Measurements from ENCODE around the gene BIRC5. TPM values are rescaled to one million over a fixed set of nuclear protein-coding genes. Genes with fewer than 3 reads are reported as not detected.
"Not testable (repeated sequence)": the region's sequence is repeated elsewhere in the genome, so short reads cannot be mapped to it uniquely, and the experiment has no call there.

BIRC5 gene
- total RNA-seq, 1 donor, result 31.8 TPM

- H3K4me3 ChIP-seq (ENCODE audit: low read depth, low read length), result no peak overlapping the region
- no peak for DNase-seq (ENCODE audit: low read depth)
- TF ChIP-seq CTCF (IDR thresholded peaks at IDR 0.05; ENCODE audit: insufficient read depth, low read length), result no peak
Measured at GRCh38 chr17:78230252-78230962, 16.4 kb downstream of the BIRC5 start.

DNA sequence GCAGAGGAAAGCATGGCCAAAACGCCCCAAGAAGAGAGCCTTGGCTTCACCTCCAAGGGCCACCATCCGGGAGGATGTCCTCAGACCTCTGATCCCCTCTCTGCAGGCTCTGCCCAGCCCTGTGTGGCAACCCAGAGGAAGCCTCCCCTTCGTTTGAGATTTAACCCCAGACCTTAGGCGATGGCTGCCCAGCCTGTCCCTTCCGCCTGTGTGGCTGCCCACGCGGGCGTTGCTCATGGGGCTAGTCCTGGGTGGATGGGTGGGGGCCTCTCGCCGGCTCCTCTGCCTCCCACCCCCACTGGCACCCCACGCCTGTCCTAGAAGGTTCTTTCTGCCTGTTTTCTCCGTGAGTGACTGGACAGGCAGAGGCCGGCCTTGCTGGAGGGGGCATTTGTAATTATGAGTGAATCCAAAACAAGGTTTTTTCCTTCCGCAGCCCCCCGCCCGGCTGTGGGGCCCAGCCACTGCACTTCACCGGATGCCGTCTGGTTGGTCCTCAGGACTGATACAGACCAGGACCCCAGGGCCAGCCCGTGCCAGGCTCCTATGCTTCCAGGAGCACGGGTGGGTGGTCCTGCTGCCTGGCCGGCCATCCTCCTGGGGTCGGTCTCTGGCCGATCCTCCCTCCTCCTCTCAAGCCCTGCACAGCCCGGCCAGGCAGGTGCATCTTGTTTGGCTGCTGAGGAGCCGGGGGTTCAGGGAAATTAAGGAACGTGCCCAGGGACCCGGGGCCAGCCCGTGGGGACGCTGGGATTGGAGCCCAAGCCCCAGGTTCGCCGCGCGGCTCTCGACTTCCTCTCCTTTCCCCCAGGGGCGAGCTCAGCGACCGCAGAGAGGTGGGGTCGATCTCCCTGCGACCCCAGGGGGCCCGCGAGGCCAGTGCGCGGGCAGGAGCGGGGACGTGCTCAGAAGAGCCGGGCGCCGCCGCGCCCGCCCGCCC is 17.2 kb downstream of the BIRC5 start, which contains the start of gene TMEM235:
TSS of gene TMEM235 (plus strand) at position 636 of the 940 bp plus-strand sequence. CDS start 393 bp downstream, outside the sequence.
- no peak within 1 kb of the TSS for H3K4me3 ChIP-seq (ENCODE audit: low read depth, low read length)
- no peak for TF ChIP-seq CTCF (IDR thresholded peaks at IDR 0.05; ENCODE audit: insufficient read depth, low read length)
- DNase-seq (ENCODE audit: low read depth), result no peak

- no peak for TF ChIP-seq CTCF (IDR thresholded peaks at IDR 0.05; ENCODE audit: insufficient read depth, low read length)
- no peak overlapping the region for H3K4me3 ChIP-seq (ENCODE audit: low read depth, low read length)
- no peak for DNase-seq (ENCODE audit: low read depth)
Measured at GRCh38 chr17:78231991-78232858, 18.2 kb downstream of the BIRC5 start.

- no peak overlapping the region for H3K4me3 ChIP-seq (ENCODE audit: low read depth, low read length)
- no peak for TF ChIP-seq CTCF (IDR thresholded peaks at IDR 0.05; ENCODE audit: insufficient read depth, low read length)
- DNase-seq (ENCODE audit: low read depth), result no peak
Measured at GRCh38 chr17:78232859-78233173, 18.8 kb downstream of the BIRC5 start.

GRCh38 chr17:78233678-78234077 is 19.6 kb downstream of the BIRC5 start:
- H3K4me3 ChIP-seq (ENCODE audit: low read depth, low read length), result no peak overlapping the region
- no peak for DNase-seq (ENCODE audit: low read depth)
- TF ChIP-seq CTCF (IDR thresholded peaks at IDR 0.05; ENCODE audit: insufficient read depth, low read length), result no peak

DNA sequence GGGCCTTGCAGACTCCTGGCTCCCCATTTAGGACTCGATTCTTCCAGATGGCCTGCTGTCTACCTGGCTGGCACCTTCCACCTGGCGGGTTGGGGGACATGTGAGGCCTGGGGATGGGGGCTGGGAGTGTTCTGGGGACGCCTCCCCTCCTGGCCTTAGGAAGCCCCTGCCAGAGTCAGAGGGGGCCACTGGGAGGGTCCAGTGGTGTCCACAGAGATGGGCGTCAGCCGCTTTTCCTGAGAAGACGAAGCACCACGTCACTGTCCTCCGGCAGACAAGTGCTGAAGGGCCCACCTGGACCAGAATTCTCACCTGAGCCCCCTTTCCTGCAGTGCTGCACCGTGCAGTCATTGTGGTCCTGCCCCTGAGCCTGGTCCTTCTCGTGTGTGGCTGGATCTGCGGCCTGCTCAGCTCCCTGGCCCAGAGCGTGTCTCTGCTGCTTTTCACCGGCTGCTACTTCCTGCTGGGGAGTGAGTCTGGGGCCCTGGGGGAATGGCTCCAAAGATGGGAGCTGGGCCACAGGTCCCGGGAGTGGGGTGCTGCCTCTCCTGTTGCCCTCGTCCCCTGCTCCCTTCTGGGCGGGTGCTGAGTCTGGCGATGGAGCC is 20.3 kb downstream of the BIRC5 start:
- TF ChIP-seq CTCF (IDR thresholded peaks at IDR 0.05; ENCODE audit: insufficient read depth, low read length), result no peak
- H3K4me3 ChIP-seq (ENCODE audit: low read depth, low read length), result no peak overlapping the region
- no peak for DNase-seq (ENCODE audit: low read depth)

DNA sequence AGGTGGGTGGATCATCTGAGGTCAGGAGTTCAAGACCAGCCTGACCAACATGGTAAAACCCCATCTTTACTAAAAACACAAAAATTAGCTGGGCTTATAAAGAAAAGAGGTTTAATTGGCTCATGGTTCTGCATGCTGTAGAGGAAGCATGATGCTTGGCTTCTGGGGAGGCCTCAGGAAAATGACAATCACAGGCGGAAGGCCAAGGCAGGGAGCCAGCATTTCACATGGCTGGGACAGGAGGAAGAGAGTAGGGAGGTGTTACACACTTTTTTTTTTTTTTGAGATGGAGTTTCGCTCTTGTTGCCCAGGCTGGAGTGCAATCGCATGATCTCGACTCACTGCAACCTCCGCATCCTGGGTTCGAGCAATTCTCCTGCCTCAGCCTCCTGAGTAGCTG is 21.0 kb downstream of the BIRC5 start:
- peak; percentile 38 for DNase-seq (ENCODE audit: low read depth)

More for the DNA sequence above, 21.0 kb downstream of the BIRC5 start:
- H3K4me3 ChIP-seq (ENCODE audit: low read depth, low read length), result not testable (repeated sequence)

All from fibroblast of the aortic adventitia (primary cell).